ENCODE data around the gene RP9. TPM values are rescaled to one million over a fixed set of nuclear protein-coding genes. Genes with fewer than 3 reads are reported as not detected.

The RP9 gene
- total and polyA plus RNA-seq, 2 of the 4 experiments (the other 2 are of a cell fraction) = 9.5 to 18.1 TPM

GRCh38 chr7:33053721-33054120, 55.5 kb downstream of the RP9 start:
- no peak overlapping the region for H4K8ac ChIP-seq (ENCODE audit: low read depth in 2 of 2, low read length in 2 of 2)
- H2AFZ ChIP-seq (replicated peaks; ENCODE audit: low read length, poor library complexity) = no peak overlapping the region
- H3K4me2 ChIP-seq (ENCODE audit: low read depth, low read length) = no peak overlapping the region
- no peak overlapping the region; the same call in 1 of the 2 replicates for H4K5ac ChIP-seq (ENCODE audit: low read depth, low read length)
- H2BK5ac ChIP-seq (ENCODE audit: low read depth, low read length, poor library complexity, severe bottlenecking) = no peak overlapping the region
- no peak for TF ChIP-seq MAZ (IDR thresholded peaks at IDR 0.05; ENCODE audit: borderline replicate concordance, low read depth, low read length)
- no peak for TF ChIP-seq BHLHE40 (IDR thresholded peaks at IDR 0.05; ENCODE audit: low read depth, low read length)
- TF ChIP-seq CHD1 (IDR thresholded peaks at IDR 0.05; ENCODE audit: low read depth, low read length) = no peak
- TF ChIP-seq NFE2L2 (IDR thresholded peaks at IDR 0.05; ENCODE audit: low read depth, low read length) = no peak
- no peak for TF ChIP-seq SMC3 (IDR thresholded peaks at IDR 0.05; ENCODE audit: low read depth, low read length)
- no peak for TF ChIP-seq CTCF (conservative IDR thresholded peaks at IDR 0.05; ENCODE audit: low read depth, low read length)
- TF ChIP-seq RFX5 (IDR thresholded peaks at IDR 0.05; ENCODE audit: low read depth, low read length) = no peak
- TF ChIP-seq RAD21 (IDR thresholded peaks at IDR 0.05; ENCODE audit: low read length) = no peak
- no peak for TF ChIP-seq FOS (IDR thresholded peaks at IDR 0.05; ENCODE audit: low read depth, low read length)
- TF ChIP-seq USF2 (IDR thresholded peaks at IDR 0.05; ENCODE audit: low read depth, low read length) = no peak
- no peak for TF ChIP-seq MAFK (IDR thresholded peaks at IDR 0.05; ENCODE audit: low read depth, low read length)
- TF ChIP-seq POLR2A (IDR thresholded peaks at IDR 0.05; ENCODE audit: low read depth, low read length) = no peak
- no peak for TF ChIP-seq RCOR1 (IDR thresholded peaks at IDR 0.05; ENCODE audit: insufficient replicate concordance, low read length)
- no peak for TF ChIP-seq CEBPB (IDR thresholded peaks at IDR 0.05; ENCODE audit: low read depth, low read length)
- no peak for TF ChIP-seq MXI1 (IDR thresholded peaks at IDR 0.05; ENCODE audit: borderline replicate concordance, low read depth, low read length)
- no peak for TF ChIP-seq ELK1 (IDR thresholded peaks at IDR 0.05; ENCODE audit: borderline replicate concordance, low read depth, low read length)
- H3K79me1 ChIP-seq (ENCODE audit: low read depth in 1 of 2, low read length in 2 of 2) = peaks cover 12 to 55% of the 10 kb centered on the region in 2 experiments; a peak in 3 of 4 replicates
- DNase-seq (no peak), ATAC-seq (ENCODE audit: low read depth) (no peak)
- in situ Hi-C loops (cut with MboI; ENCODE audit: low sequenced_read_pairs) = no loop called here
- no peak overlapping the region for H2BK20ac ChIP-seq (ENCODE audit: low read depth, low read length)
- H3K27ac ChIP-seq (ENCODE audit: insufficient read depth, low read length) = no peak overlapping the region
- BruUV-seq (replicated peaks) = no TSS peak
- no peak overlapping the region for H2AK5ac ChIP-seq (ENCODE audit: low read depth, low read length)
- H4K20me1 ChIP-seq (ENCODE audit: insufficient read depth, low read length) = peaks cover 6% of the 10 kb centered on the region; the same call in 1 of the 2 replicates
- ChIA-PET CTCF (interaction anchor here (0.6 to 1.3 kb wide), 2 partner anchors 253 to 1900 kb away, joined by 3 to 4 read pairs; no protein-coding TSS in a partner anchor), POLR2A (ENCODE audit: unreplicated experiment) (no interaction called here)
- no peak overlapping the region for H3K4ac ChIP-seq (ENCODE audit: low read depth, low read length)
- WGBS, 2 experiments (ENCODE audit: extremely low coverage in 2 of 2, insufficient read length in 1 of 2) = no CpG with 5 or more reads among the region's 1 CpG
- no peak overlapping the region for H3K56ac ChIP-seq (ENCODE audit: extremely low read depth, insufficient read depth, low read length)
- no peak overlapping the region for H3K18ac ChIP-seq (ENCODE audit: low read depth, low read length)
- dilution Hi-C loops (cut with HindIII; ENCODE audit: low sequenced_read_pairs, unreplicated experiment) = no loop called here
- no peak overlapping the region for H3K23ac ChIP-seq (ENCODE audit: low read depth, low read length)
- no peak overlapping the region for H2AK9ac ChIP-seq (replicated peaks; ENCODE audit: low read depth, low read length, poor library complexity)
- H3K4me1 ChIP-seq (ENCODE audit: control insufficient read depth, insufficient read depth, low read length) = peaks cover 4% of the 10 kb centered on the region; the same call in 1 of the 2 replicates
- H2BK120ac ChIP-seq (ENCODE audit: low read depth, low read length) = no peak overlapping the region
- intact Hi-C loops (cut with micrococcal nuclease) = loop anchor here (5.0 kb wide), 1 partner anchor 111 kb away; no protein-coding TSS in a partner anchor
- H3K36me3 ChIP-seq (ENCODE audit: control insufficient read depth, insufficient read depth, low read length) = no peaks in the 10 kb centered on the region
- H3K9me3 ChIP-seq (ENCODE audit: control insufficient read depth, insufficient read depth, low read length) = no peaks in the 10 kb centered on the region
- no peak overlapping the region for H3K14ac ChIP-seq (replicated peaks; ENCODE audit: low read depth, low read length)
- no peak overlapping the region for H3K4me3 ChIP-seq (ENCODE audit: insufficient read depth, low read depth, low read length)
- no peak overlapping the region for H2BK15ac ChIP-seq (ENCODE audit: low read depth, low read length)
- H3K27me3 ChIP-seq (ENCODE audit: control insufficient read depth, insufficient read depth, low read length) = no peaks in the 10 kb centered on the region
- H3K9ac ChIP-seq (ENCODE audit: low read depth, low read length) = no peak overlapping the region
- H3K9me1 ChIP-seq (ENCODE audit: insufficient read depth, low read length) = no peaks in the 10 kb centered on the region
- no peak overlapping the region for H4K91ac ChIP-seq (ENCODE audit: insufficient read depth, low read depth, low read length)
